IMR-90 (cell line): Measurements from ENCODE around the gene DCHS1. TPM values are rescaled to one million over a fixed set of nuclear protein-coding genes. Genes with fewer than 3 reads are reported as not detected.

Experiments used
- ATAC-seq: fragments of 200-7000 bp; cut with Tn5 transposase; 2 replicates; pipeline ENCODE4 v1.9.1; 2020; ENCODE audit warnings: low read depth, mild to moderate bottlenecking, moderate library complexity
- BruUV-seq: library from RNA; stranded (reverse); fragments of 400-500 nt; replicated peaks from 2 replicates; lab custom pipeline; 2021; lab: Mats Ljungman, UMichigan
- CTCF ChIA-PET: fragments of 300-600 bp; formaldehyde crosslinking; extraction: SDS; loops from one replicate; lab custom pipeline; 2021; ENCODE audit warnings: antibody characterized with exemption; lab: Yijun Ruan, JAX
- POLR2A ChIA-PET: fragments of 300-600 bp; sonication (Branson Sonifier 250); formaldehyde crosslinking; loops from one replicate; lab custom pipeline; 2022; ENCODE audit warnings: antibody characterized with exemption; ENCODE audit not compliant: unreplicated experiment; lab: Charles Lee
- DNase-seq: peaks from one replicate; pipeline ENCODE4 v3.0.0; 2013
- H2AFZ ChIP-seq: replicated peaks from 2 replicates; pipeline ENCODE3; 2013; ENCODE audit warnings: low read length, mild to moderate bottlenecking; ENCODE audit not compliant: poor library complexity
- H2AK5ac ChIP-seq: 2 replicates; pipeline ENCODE4 v1.6.1; 2013; ENCODE audit warnings: low read depth, low read length, inconsistent platforms
- H2AK9ac ChIP-seq: replicated peaks from 2 replicates; pipeline ENCODE3; 2013; ENCODE audit warnings: mild to moderate bottlenecking, low read depth, low read length, moderate library complexity; ENCODE audit not compliant: poor library complexity
- H2BK120ac ChIP-seq: 2 replicates; pipeline ENCODE4 v1.6.1; 2013; ENCODE audit warnings: low read depth, low read length, inconsistent platforms
- H2BK15ac ChIP-seq: 3 replicates; pipeline ENCODE4 v1.6.1; 2013; ENCODE audit warnings: low read depth, low read length, inconsistent platforms
- H2BK20ac ChIP-seq: 2 replicates; pipeline ENCODE4 v1.6.1; 2013; ENCODE audit warnings: low read depth, mild to moderate bottlenecking, inconsistent platforms, low read length, moderate library complexity
- H2BK5ac ChIP-seq: 2 replicates; pipeline ENCODE4 v1.6.1; 2013; ENCODE audit warnings: mild to moderate bottlenecking, low read depth, low read length, inconsistent platforms; ENCODE audit not compliant: poor library complexity, severe bottlenecking
- H3K14ac ChIP-seq: replicated peaks from 2 replicates; pipeline ENCODE4 v1.6.1; 2013; ENCODE audit warnings: low read depth, low read length, inconsistent platforms
- H3K18ac ChIP-seq: 2 replicates; pipeline ENCODE4 v1.6.1; 2013; ENCODE audit warnings: low read depth, low read length, control low read depth
- H3K23ac ChIP-seq: 2 replicates; pipeline ENCODE4 v1.6.1; 2013; ENCODE audit warnings: low read depth, low read length, inconsistent platforms
- H3K27ac ChIP-seq: 2 replicates; pipeline ENCODE4 v1.5.1; 2013; ENCODE audit warnings: mild to moderate bottlenecking, control low read depth, low read length; ENCODE audit not compliant: insufficient read depth
- H3K27me3 ChIP-seq: 2 replicates; pipeline ENCODE4 v1.6.1; 2013; ENCODE audit warnings: low read length; ENCODE audit not compliant: control insufficient read depth, insufficient read depth
- H3K36me3 ChIP-seq: 2 replicates; pipeline ENCODE4 v1.6.1; 2013; ENCODE audit warnings: low read length, mixed read lengths; ENCODE audit not compliant: control insufficient read depth, insufficient read depth
- H3K4ac ChIP-seq: 2 replicates; pipeline ENCODE4 v1.6.1; 2013; ENCODE audit warnings: low read depth, low read length, inconsistent platforms
- H3K4me1 ChIP-seq: 2 replicates; pipeline ENCODE4 v1.6.1; 2013; ENCODE audit warnings: low read length, mixed read lengths; ENCODE audit not compliant: control insufficient read depth, insufficient read depth
- H3K4me2 ChIP-seq: 2 replicates; pipeline ENCODE4 v1.6.1; 2013; ENCODE audit warnings: low read depth, mild to moderate bottlenecking, control low read depth, low read length, moderate library complexity
- H3K4me3 ChIP-seq: 2 replicates; pipeline ENCODE4 v1.5.1; 2013; ENCODE audit warnings: low read depth, mild to moderate bottlenecking, control low read depth, low read length, moderate library complexity; ENCODE audit not compliant: insufficient read depth
- H3K56ac ChIP-seq: 2 replicates; pipeline ENCODE4 v1.6.1; 2013; ENCODE audit warnings: low read length, inconsistent platforms; ENCODE audit not compliant: insufficient read depth; ENCODE audit errors: extremely low read depth
- H3K79me1 ChIP-seq, 2 experiments: 2 replicates each; pipeline ENCODE4 v1.6.1; 2013; ENCODE audit warnings: low read length in 2 of 2, inconsistent platforms in 1 of 2, low read depth in 1 of 2
- H3K9ac ChIP-seq: 2 replicates; pipeline ENCODE4 v1.6.1; 2013; ENCODE audit warnings: low read depth, low read length, control low read depth
- H3K9me1 ChIP-seq: 2 replicates; pipeline ENCODE4 v1.6.1; 2013; ENCODE audit warnings: low read length, inconsistent platforms; ENCODE audit not compliant: insufficient read depth
- H3K9me3 ChIP-seq: 2 replicates; pipeline ENCODE4 v1.6.1; 2013; ENCODE audit warnings: low read length; ENCODE audit not compliant: control insufficient read depth, insufficient read depth
- H4K20me1 ChIP-seq: 2 replicates; pipeline ENCODE4 v1.6.1; 2013; ENCODE audit warnings: low read length, inconsistent platforms; ENCODE audit not compliant: insufficient read depth
- H4K5ac ChIP-seq: 2 replicates; pipeline ENCODE4 v1.6.1; 2013; ENCODE audit warnings: mild to moderate bottlenecking, low read depth, low read length, control low read depth
- H4K8ac ChIP-seq, 2 experiments: 2 replicates each; pipeline ENCODE4 v1.6.1; 2013; ENCODE audit warnings: low read depth in 2 of 2, low read length in 2 of 2, control low read depth in 1 of 2, inconsistent platforms in 1 of 2
- H4K91ac ChIP-seq: 2 replicates; pipeline ENCODE4 v1.6.1; 2013; ENCODE audit warnings: low read depth, low read length, inconsistent platforms; ENCODE audit not compliant: insufficient read depth
- MAFK ChIP-seq: IDR thresholded peaks from 2 replicates; pipeline ENCODE4 v1.6.1; 2012; ENCODE audit warnings: low read depth, low read length, improper control_type of control experiment
- WGBS, 2 experiments: methylation state at CpG; one replicate each; pipeline versions ENCODE4 v1.1.5 to v1.1.7; 2013; ENCODE audit warnings: missing lambda C conversion rate in 2 of 2; ENCODE audit not compliant: insufficient read length in 1 of 2; ENCODE audit errors: extremely low coverage in 2 of 2; 5-methylcytosine and 5-hydroxymethylcytosine counted together
- dilution Hi-C: fragments of 300-500 bp; cut with HindIII; formaldehyde crosslinking; loops from one replicate; pipeline ENCODE4 v1.14.3; 2018; ENCODE audit warnings: low sequenced_read_pairs; ENCODE audit not compliant: unreplicated experiment
- in situ Hi-C: fragments of 300-500 bp; cut with MboI; formaldehyde crosslinking; loops from 3 replicates; pipeline ENCODE4 v1.14.3; 2019; ENCODE audit warnings: low sequenced_read_pairs, inconsistent platforms, mixed read lengths
- intact Hi-C: fragments of 100-400 bp; cut with micrococcal nuclease; formaldehyde crosslinking; loops from 2 replicates; pipeline ENCODE4 v1.10.0; 2022
- polyA plus RNA-seq, 3 experiments: library from polyadenylated mRNA; depleted of rRNA; stranded (reverse); fragments of >200 nt; gene quantifications; 2 replicates each; pipeline ENCODE4 v1.2.3, GENCODE V29; 2012; ENCODE audit warnings: low replicate concordance in 1 of 3
- total RNA-seq: library from RNA; depleted of rRNA; stranded (reverse); fragments of >200 nt; gene quantifications from 2 replicates; pipeline ENCODE4 v1.2.3, GENCODE V29; 2012

Gene DCHS1
- total and polyA plus RNA-seq, 2 of the 4 experiments (the other 2 are of a cell fraction) = 1.4 to 3.3 TPM

DNA sequence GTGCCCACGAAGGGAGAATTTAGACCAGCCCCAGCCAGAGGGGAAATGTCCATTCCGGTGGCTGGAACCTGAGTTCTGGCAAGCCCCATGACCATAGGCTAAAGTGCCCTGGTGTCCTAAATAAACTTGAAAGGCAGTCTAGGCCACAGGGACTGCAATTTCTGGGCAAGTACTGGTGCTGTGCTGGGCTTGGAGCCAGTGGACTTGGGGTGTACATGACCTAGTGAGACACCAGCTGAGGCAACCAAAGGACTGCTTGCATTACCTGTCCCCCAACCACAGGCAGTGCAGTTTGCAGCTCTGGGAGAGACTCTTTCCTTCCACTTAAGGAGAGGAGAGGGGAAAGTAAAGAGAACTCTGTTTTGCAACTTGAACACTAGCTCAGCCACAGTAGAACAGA lies 75.9 kb downstream of the DCHS1 start:
- no peak overlapping the region for H4K8ac ChIP-seq
- CTCF ChIA-PET = no interaction called here
- peaks cover 10% of the 10 kb centered on the region; the same call in 1 of the 2 replicates for H3K9me1 ChIP-seq
- H3K23ac ChIP-seq = no peak overlapping the region
- H3K4me3 ChIP-seq = no peak overlapping the region
- H3K18ac ChIP-seq = no peak overlapping the region
- no peak for DNase-seq
- H3K56ac ChIP-seq = no peak overlapping the region
- in situ Hi-C loops = no loop called here
- WGBS, 2 experiments = no CpG with 5 or more reads among the region's 2 CpGs
- H4K5ac ChIP-seq = no peak overlapping the region
- no peak for ATAC-seq
- no peak overlapping the region for H3K27ac ChIP-seq
- no peak overlapping the region for H3K4ac ChIP-seq
- peaks cover 4% of the 10 kb centered on the region; the same call in 1 of the 2 replicates for H3K4me1 ChIP-seq
- no peak for TF ChIP-seq MAFK
- H3K79me1 ChIP-seq = peaks cover 0 to 6% of the 10 kb centered on the region in 2 experiments; a peak in 2 of 4 replicates
- POLR2A ChIA-PET = no interaction called here
- intact Hi-C loops = no loop called here
- no peak overlapping the region for H4K91ac ChIP-seq
- no peak overlapping the region for H2BK20ac ChIP-seq
- no peak overlapping the region for H2BK120ac ChIP-seq
- H3K14ac ChIP-seq = no peak overlapping the region
- H2AK9ac ChIP-seq = no peak overlapping the region
- no peaks in the 10 kb centered on the region for H4K20me1 ChIP-seq
- H2BK15ac ChIP-seq = no peak overlapping the region
- no peak overlapping the region for H3K9ac ChIP-seq
- peaks cover 2% of the 10 kb centered on the region; the same call in 1 of the 2 replicates for H3K9me3 ChIP-seq
- no peaks in the 10 kb centered on the region for H3K36me3 ChIP-seq
- H2BK5ac ChIP-seq = no peak overlapping the region
- H2AK5ac ChIP-seq = no peak overlapping the region
- no peak overlapping the region for H2AFZ ChIP-seq
- no peaks in the 10 kb centered on the region for H3K27me3 ChIP-seq
- BruUV-seq = no TSS peak
- dilution Hi-C loops = no loop called here
- H3K4me2 ChIP-seq = no peak overlapping the region
